AG09319 (cell line): ENCODE results near the gene CIAO2B.

Experiments used
- DNase-seq: peaks from one replicate; pipeline ENCODE4 v3.0.0-alpha.2; 2010; ENCODE audit warnings: low read depth; ENCODE audit errors: extremely low read depth
- TF ChIP-seq, protein P1 (sequence below): IDR thresholded peaks from 2 replicates; pipeline ENCODE4 v1.5.1; 2011; ENCODE audit warnings: low read depth, mild to moderate bottlenecking, inconsistent platforms, low read length, moderate library complexity

The CIAO2B gene

DNA sequence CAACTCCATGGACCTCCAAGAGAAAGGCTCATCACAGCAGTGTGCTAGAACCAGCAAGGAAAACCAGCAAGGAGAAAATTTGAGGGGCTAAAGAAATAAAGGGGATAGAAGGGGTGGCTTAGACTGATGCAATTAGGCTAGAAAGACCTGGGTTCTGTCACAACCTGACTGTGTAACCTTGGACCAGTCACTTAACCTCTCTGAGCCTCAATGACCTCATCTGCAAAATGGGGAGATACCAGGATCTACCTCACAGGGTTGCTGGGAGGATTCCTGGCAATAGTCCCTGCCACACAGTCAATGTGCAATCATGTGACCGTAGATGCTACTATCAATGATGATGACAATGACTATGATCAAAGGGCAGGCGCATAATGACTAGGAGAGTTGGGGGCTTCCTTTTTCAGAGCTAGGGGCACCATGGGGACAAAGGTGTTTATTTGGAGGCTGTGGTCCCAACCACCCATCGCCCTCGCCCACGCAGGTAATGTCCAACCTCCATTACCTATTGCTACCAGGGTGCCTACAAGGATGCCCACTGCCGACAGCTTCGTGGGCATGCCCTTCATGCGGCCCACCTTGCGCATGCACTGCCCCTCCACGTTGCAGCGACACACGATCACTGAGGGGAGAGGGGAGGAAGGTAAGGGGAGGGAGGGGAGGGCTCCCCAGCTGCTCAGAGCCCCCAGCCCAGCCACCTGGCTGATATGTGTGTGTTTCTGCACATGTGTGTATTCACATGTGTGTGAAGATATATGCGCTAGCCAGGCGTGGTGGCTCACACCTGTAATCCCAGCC lies 25.2 kb downstream of the CIAO2B start:
- DNase-seq = no peak
- TF ChIP-seq, protein P1, sequence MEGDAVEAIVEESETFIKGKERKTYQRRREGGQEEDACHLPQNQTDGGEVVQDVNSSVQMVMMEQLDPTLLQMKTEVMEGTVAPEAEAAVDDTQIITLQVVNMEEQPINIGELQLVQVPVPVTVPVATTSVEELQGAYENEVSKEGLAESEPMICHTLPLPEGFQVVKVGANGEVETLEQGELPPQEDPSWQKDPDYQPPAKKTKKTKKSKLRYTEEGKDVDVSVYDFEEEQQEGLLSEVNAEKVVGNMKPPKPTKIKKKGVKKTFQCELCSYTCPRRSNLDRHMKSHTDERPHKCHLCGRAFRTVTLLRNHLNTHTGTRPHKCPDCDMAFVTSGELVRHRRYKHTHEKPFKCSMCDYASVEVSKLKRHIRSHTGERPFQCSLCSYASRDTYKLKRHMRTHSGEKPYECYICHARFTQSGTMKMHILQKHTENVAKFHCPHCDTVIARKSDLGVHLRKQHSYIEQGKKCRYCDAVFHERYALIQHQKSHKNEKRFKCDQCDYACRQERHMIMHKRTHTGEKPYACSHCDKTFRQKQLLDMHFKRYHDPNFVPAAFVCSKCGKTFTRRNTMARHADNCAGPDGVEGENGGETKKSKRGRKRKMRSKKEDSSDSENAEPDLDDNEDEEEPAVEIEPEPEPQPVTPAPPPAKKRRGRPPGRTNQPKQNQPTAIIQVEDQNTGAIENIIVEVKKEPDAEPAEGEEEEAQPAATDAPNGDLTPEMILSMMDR = no peak

DNA sequence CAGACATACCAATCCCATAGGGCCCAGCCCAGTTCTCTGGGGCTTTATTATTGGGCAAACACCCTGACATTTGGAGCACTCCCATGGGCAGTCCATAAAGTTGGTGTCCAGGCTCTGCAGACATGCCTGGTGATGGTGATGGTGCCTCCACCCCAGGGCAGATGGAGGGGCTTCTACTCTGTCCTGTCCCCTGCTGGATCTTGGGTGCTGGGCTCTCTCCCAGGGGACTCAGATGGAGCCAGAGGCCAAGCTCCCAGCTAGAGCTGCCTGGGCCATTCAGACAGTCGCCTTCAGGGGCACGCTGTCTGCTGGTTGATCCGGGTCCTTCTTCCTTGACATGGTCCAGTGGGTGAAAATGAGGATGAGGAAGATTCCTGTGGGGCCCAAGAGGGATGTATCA lies 26.1 kb downstream of the CIAO2B start:
- DNase-seq = no peak
- TF ChIP-seq, protein P1 = no peak

DNA sequence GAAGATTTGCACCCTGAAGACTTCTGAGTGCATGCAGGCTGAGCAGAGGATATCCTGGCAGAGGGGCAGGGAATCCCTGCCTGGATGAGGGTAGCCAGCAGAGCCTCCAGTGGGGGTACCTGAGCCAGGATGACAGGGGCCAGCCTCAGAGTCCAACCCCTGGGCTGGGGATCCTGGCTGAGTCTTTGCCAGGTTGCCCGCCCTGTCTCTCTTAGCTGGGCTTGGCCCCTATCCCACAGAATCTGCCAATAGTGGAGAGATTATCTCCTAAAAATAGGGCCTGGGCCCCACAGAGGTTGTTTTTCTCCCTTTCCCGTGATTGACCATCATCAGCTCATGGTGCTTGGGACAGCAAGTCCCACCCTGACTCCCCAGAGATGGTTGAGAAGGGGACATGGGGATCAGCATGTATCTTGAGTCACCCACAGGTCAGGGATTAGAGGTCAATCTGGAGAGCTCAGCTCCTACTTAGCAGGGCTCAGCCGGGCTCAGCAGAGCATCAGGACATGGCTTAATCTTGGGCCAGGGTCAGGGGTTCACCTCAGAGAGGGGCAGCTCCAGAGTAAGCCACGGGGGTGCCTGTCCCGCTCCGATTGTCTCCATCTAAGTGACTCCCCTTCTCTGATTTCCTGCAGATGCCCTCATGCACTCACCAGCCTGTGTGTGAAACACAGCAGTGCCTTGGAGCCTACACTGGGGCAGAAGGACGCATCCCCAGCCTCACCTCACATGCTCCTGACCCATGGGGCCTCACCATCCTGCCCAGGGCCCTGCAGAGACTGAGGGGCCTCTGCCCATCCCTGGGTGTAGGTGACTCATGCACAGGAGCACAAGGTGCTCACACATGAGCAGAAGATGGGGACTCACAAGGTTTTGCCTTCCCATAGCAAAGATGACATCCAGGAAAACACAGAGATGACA lies 27.0 kb downstream of the CIAO2B start:
- TF ChIP-seq, protein P1 = no peak
- DNase-seq = no peak

DNA sequence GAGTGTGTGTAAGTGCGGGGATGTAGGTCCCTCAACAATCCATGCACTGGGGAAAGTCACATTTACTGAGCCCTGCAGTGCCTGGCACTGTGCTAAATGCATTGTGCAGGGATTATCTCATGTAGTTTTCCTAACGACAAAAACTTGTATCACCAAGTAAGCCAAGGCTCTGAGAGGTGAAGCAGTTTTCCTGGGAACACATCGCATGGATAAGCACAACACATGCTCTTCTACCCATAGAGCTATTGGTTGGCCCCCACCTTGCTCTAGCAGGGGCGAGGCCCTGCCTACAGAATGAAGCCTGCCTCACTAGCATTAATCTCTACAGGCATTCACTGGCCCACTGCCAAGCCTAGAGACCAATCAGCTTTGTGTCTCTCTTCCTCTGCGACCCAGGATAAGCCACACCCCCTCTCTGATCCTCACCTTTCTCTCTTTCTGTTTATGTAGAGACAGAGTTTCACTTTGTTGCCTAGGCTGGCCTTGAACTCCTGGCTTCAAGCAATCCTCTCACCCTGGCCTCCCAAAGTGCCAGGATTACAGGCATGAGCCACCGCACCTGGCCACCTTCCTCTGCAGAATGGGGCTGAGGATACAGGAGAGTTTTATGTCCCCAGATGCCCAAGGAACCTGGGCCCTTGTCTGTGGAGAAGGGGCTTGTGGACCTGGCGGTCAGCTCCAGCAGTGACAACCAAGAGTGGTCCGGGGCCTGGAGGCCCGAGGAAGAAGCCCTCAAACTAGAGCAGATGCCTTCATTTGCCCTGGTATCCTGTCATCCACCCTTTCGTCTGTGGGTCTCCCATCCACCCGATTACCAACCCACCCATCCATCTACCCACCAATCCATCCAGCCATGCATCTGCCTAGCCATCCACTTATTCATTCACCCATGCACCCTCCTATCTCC lies 28.3 kb downstream of the CIAO2B start:
- no peak for DNase-seq
- TF ChIP-seq, protein P1 = no peak

DNA sequence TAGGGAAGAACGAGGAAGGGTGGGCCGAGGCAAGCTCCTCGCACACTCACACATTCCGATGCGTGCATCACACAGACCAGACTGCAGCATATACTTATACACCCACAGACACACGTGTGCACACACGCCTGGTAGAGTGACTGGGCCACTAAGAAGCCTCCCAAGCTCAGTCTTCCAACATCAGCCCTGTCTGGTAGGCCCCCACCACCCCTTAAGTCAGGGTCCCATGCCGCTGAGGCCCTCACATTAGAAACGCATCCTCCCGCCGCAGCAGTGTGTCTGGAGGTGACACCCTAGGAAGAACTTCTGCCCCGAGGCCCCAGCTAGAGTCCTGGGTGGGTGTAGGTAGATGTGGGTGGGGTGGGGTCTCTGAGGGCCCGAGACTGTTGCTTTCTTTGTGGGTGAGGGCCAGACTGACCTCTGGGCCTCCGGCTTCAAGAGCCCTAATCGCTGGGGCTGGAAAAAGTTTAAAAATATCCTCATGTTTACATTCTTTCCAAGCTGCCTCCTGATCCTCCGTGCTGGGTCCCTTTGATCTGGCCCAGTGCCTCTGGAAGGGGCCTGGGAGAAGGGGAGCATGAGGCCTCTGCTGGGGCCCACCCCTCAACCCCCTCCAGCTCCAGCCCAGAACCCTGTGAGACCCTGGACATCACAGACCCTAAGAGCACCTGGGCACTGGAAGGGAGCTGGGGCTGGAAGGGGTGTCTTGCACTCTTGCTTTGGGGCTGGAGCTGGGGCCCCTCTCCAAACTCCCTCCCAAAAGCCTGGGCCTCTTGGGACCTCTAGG lies 29.2 kb downstream of the CIAO2B start:
- no peak for DNase-seq
- TF ChIP-seq, protein P1 = no peak

DNA sequence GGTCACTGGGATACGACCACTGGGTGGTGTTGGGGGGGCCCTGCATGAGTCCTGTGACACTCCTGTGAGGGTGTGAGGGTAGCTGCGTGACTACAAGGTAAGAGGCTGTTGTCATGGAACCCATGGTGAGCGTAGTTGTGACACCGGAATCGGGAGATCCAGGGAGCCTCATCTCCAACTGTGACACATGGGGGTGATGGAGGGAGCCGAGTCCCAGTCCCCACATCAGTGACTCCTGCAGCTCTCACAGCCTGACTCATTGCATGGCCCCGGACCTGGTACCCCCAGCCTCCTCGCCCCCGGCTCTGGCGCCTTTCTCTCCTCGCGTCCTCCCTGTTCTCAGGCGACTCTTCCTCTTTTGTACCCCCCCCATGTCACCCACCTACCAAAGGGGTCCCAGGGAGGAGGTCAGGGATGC lies 29.8 kb downstream of the CIAO2B start:
- TF ChIP-seq, protein P1 = no peak
- no peak for DNase-seq
